Fibroblast of lung (primary cell): ENCODE measurements around the gene TTF2. TPM values are rescaled to one million over a fixed set of nuclear protein-coding genes. Genes with fewer than 3 reads are reported as not detected.

ENCODE experiments used
- DNase-seq, 2 donors: peaks; one replicate each; pipeline versions ENCODE4 v3.0.0 to v3.0.0-alpha.2; 2010; ENCODE audit warnings: low read depth in 2 of 2
- H2AFZ ChIP-seq: 2 replicates; pipeline ENCODE4 v1.5.1; 2012; ENCODE audit warnings: low read length, control low read depth, inconsistent platforms
- H3K27ac ChIP-seq: 2 replicates; pipeline ENCODE4 v1.5.1; 2011; ENCODE audit warnings: low read length, control low read depth; ENCODE audit not compliant: insufficient read depth
- H3K27me3 ChIP-seq: 2 replicates; pipeline ENCODE4 v1.5.1; 2011; ENCODE audit warnings: mild to moderate bottlenecking, low read length; ENCODE audit not compliant: control insufficient read depth, insufficient read depth
- H3K36me3 ChIP-seq: 2 replicates; pipeline ENCODE4 v1.5.1; 2011; ENCODE audit warnings: low read length; ENCODE audit not compliant: control insufficient read depth, insufficient read depth
- H3K4me1 ChIP-seq: 2 replicates; pipeline ENCODE4 v1.5.1; 2011; ENCODE audit warnings: low read length; ENCODE audit not compliant: control insufficient read depth, insufficient read depth; ENCODE audit errors: extremely low read depth
- H3K4me2 ChIP-seq: 2 replicates; pipeline ENCODE4 v1.5.1; 2011; ENCODE audit warnings: low read length, control low read depth; ENCODE audit not compliant: insufficient read depth; ENCODE audit errors: extremely low read depth
- H3K4me3 ChIP-seq, 4 experiments: fragments of 200-600 bp in 1 of 4; sonication (generic) in 1 of 4; replicated peaks in 1 of 4; 2 replicates each; pipeline ENCODE4 v1.5.1; 2011 to 2016; ENCODE audit warnings: low read length in 4 of 4, low read depth in 3 of 4, mild to moderate bottlenecking in 3 of 4, control low read depth in 2 of 4, inconsistent platforms in 1 of 4, mixed read lengths in 1 of 4; ENCODE audit not compliant: insufficient read depth in 1 of 4; ENCODE audit errors: control extremely low read depth in 1 of 4
- H3K79me2 ChIP-seq: 2 replicates; pipeline ENCODE4 v1.5.1; 2012; ENCODE audit warnings: mild to moderate bottlenecking, low read length, inconsistent platforms; ENCODE audit not compliant: control insufficient read depth, insufficient read depth
- H3K9ac ChIP-seq: 2 replicates; pipeline ENCODE4 v1.5.1; 2011; ENCODE audit warnings: mild to moderate bottlenecking, low read length, control low read depth; ENCODE audit not compliant: insufficient read depth
- H3K9me3 ChIP-seq: 2 replicates; pipeline ENCODE4 v1.5.1; 2012; ENCODE audit warnings: low read depth, low read length; ENCODE audit not compliant: control insufficient read depth, insufficient read depth
- H4K20me1 ChIP-seq: 2 replicates; pipeline ENCODE4 v1.5.1; 2011; ENCODE audit warnings: low read length; ENCODE audit not compliant: control insufficient read depth, insufficient read depth; ENCODE audit errors: extremely low read depth
- CTCF ChIP-seq, 2 donors: IDR thresholded peaks in 1 of 2; conservative IDR thresholded peaks in 1 of 2; 1 replicate in 1 of 2; 2 replicates in 1 of 2; pipeline ENCODE4 v1.5.1; 2011 to 2012; ENCODE audit warnings: low read length in 2 of 2, control low read depth in 1 of 2, inconsistent platforms in 1 of 2, low read depth in 1 of 2, mild to moderate bottlenecking in 1 of 2
- EZH2 ChIP-seq: IDR thresholded peaks from 2 replicates; pipeline ENCODE4 v1.5.1; 2012; ENCODE audit warnings: low read length, control low read depth, mild to moderate bottlenecking; ENCODE audit errors: missing control alignments
- polyA plus RNA-seq, 2 donors: library from polyadenylated mRNA; depleted of rRNA in 1 of 2; stranded (reverse) in 1 of 2; unstranded in 1 of 2; fragments of >200 nt; gene quantifications; 2 replicates each; pipeline ENCODE4 v1.2.1, GENCODE V29; 2011 to 2012; ENCODE audit warnings: missing spikeins in 1 of 2
- total RNA-seq: library from RNA; depleted of rRNA; stranded (reverse); fragments of >200 nt; gene quantifications from 2 replicates; pipeline ENCODE4 v1.2.1, GENCODE V29; 2014

TTF2 gene
- total and polyA plus RNA-seq, 2 donors (not counting 1 experiment from before 2014, with no cell fraction given) = 10.0 to 13.2 TPM

- Histone ChIP-seq H3K9me3 (no peaks in the 10 kb centered on the region), H3K4me2 (peak overlapping the region; percentile 56), H3K4me3 (no peak overlapping the region), H3K27me3 (no peaks in the 10 kb centered on the region), H3K9ac (no peak overlapping the region), H3K4me1 (peaks cover 31% of the 10 kb centered on the region), H3K79me2 (no peaks in the 10 kb centered on the region), H2AFZ (no peak overlapping the region), H3K36me3 (peaks cover 3% of the 10 kb centered on the region), H3K27ac (peak overlapping the region; percentile 53), H4K20me1 (no peaks in the 10 kb centered on the region)
- peak; percentile 77 to 93 for DNase-seq
- TF ChIP-seq EZH2 (no peak), CTCF (conservative IDR thresholded peaks at IDR 0.05 in 1 of 2, IDR thresholded peaks at IDR 0.05 in 1 of 2; ENCODE audit: low read depth in 1 of 2, low read length in 2 of 2) (no peak)
Observed at GRCh38 chr1:117094841-117095604, 34.9 kb downstream of the TTF2 start.

GRCh38 chr1:117096951-117097408, 36.9 kb downstream of the TTF2 start:
- H3K9ac ChIP-seq = no peak overlapping the region
- peaks cover 3% of the 10 kb centered on the region for H3K36me3 ChIP-seq
- no peaks in the 10 kb centered on the region for H3K79me2 ChIP-seq
- H3K4me2 ChIP-seq = no peak overlapping the region
- H3K27me3 ChIP-seq = no peaks in the 10 kb centered on the region
- H3K4me3 ChIP-seq = no peak overlapping the region
- H4K20me1 ChIP-seq = no peaks in the 10 kb centered on the region
- no peak overlapping the region for H2AFZ ChIP-seq
- DNase-seq = peak; percentile 31 to 65
- no peaks in the 10 kb centered on the region for H3K9me3 ChIP-seq
- H3K4me1 ChIP-seq = peaks cover 31% of the 10 kb centered on the region
- peak overlapping the region; percentile 46 for H3K27ac ChIP-seq
- TF ChIP-seq EZH2 = no peak
- TF ChIP-seq CTCF (conservative IDR thresholded peaks at IDR 0.05 in 1 of 2, IDR thresholded peaks at IDR 0.05 in 1 of 2; ENCODE audit: low read depth in 1 of 2, low read length in 2 of 2) = no peak

GRCh38 chr1:117097443-117097842, 37.3 kb downstream of the TTF2 start:
- H3K36me3 ChIP-seq = peaks cover 3% of the 10 kb centered on the region
- H3K9ac ChIP-seq = no peak overlapping the region
- no peak for TF ChIP-seq CTCF (conservative IDR thresholded peaks at IDR 0.05 in 1 of 2, IDR thresholded peaks at IDR 0.05 in 1 of 2; ENCODE audit: low read depth in 1 of 2, low read length in 2 of 2)
- no peak for TF ChIP-seq EZH2
- peaks cover 30% of the 10 kb centered on the region for H3K4me1 ChIP-seq
- peak overlapping the region; percentile 46 for H3K27ac ChIP-seq
- no peak overlapping the region for H3K4me2 ChIP-seq
- no peak overlapping the region for H2AFZ ChIP-seq
- H3K27me3 ChIP-seq = no peaks in the 10 kb centered on the region
- H3K9me3 ChIP-seq = no peaks in the 10 kb centered on the region
- H4K20me1 ChIP-seq = no peaks in the 10 kb centered on the region
- peak; percentile 8 to 69 for DNase-seq
- H3K79me2 ChIP-seq = no peaks in the 10 kb centered on the region
- H3K4me3 ChIP-seq = no peak overlapping the region
